ENCODE results near the gene RALGAPA2.

- TF ChIP-seq EZH2 (IDR thresholded peaks at IDR 0.05; ENCODE audit: insufficient read depth, poor library complexity, severe bottlenecking) = no peak
- TF ChIP-seq EZH2phosphoT487 (IDR thresholded peaks at IDR 0.05; ENCODE audit: insufficient read depth, low read depth) = no peak
Measured at GRCh38 chr20:20609522-20609921, 102.9 kb downstream of the RALGAPA2 start.

Data from GM23248 (cell line).